Stimulated activated CD4-positive, alpha-beta T cell treated with anti-CD3 and anti-CD28 coated beads, TNF-alpha, amount 100 ng/mL, for 1 hour (primary cell): ENCODE data around the gene CS.

Source experiments
- DNase-seq, 3 donors: peaks; one replicate each; pipeline ENCODE4 v3.0.0-alpha.2; 2020; ENCODE audit warnings: low read depth in 3 of 3, low spot score in 1 of 3

CS gene

GRCh38 chr12:56253091-56253490, 47.0 kb downstream of the CS start:
- no peak for DNase-seq

GRCh38 chr12:56252649-56253048, 47.5 kb downstream of the CS start:
- no peak for DNase-seq

- DNase-seq: no peak
These were observed 51.4 kb downstream of the CS start for GRCh38 chr12:56248711-56249110.

GRCh38 chr12:56247923-56248322, 52.2 kb downstream of the CS start:
- DNase-seq: no peak

- no peak for DNase-seq
These were observed 55.6 kb downstream of the CS start for GRCh38 chr12:56244494-56244893.

- DNase-seq: no peak
These were observed 56.4 kb downstream of the CS start for GRCh38 chr12:56243731-56244181.

GRCh38 chr12:56242986-56243385, 57.1 kb downstream of the CS start:
- DNase-seq: no peak

- no peak for DNase-seq
These were observed 58.5 kb downstream of the CS start for GRCh38 chr12:56241424-56242303.

GRCh38 chr12:56237552-56237951, 62.6 kb downstream of the CS start:
- no peak for DNase-seq

- DNase-seq: no peak
These were observed 63.1 kb downstream of the CS start for GRCh38 chr12:56236985-56237384.

GRCh38 chr12:56236091-56236490, 64.0 kb downstream of the CS start:
- no peak for DNase-seq

GRCh38 chr12:56234746-56235436, 65.2 kb downstream of the CS start:
- no peak for DNase-seq

GRCh38 chr12:56231184-56231582, 68.9 kb downstream of the CS start:
- no peak for DNase-seq

GRCh38 chr12:56230432-56231183, 69.5 kb downstream of the CS start:
- DNase-seq: no peak

GRCh38 chr12:56229916-56230431, 70.2 kb downstream of the CS start, which contains the start of gene SLC39A5:
SLC39A5 (plus strand) TSS chr12:56230051; CDS start chr12:56231275, 1,224 bp downstream.
- no peak for DNase-seq

- DNase-seq: no peak
These were observed 71.0 kb downstream of the CS start for GRCh38 chr12:56229082-56229481.

GRCh38 chr12:56224954-56225353, 75.2 kb downstream of the CS start:
- DNase-seq: no peak

- peak; percentile 77 to 83 (median 80) for DNase-seq
These were observed 75.9 kb downstream of the CS start, which contains the start of gene NABP2 for GRCh38 chr12:56224102-56224701. NABP2 (plus strand) TSS chr12:56224342; CDS start chr12:56224857, 515 bp downstream.

- no peak for DNase-seq
These were observed 76.5 kb downstream of the CS start for GRCh38 chr12:56223571-56224101.

- DNase-seq: no peak
These were observed 77.6 kb downstream of the CS start for GRCh38 chr12:56222531-56222895.
